HG03520 (cell line): ENCODE results near the gene SAFB.

Source experiments
- ATAC-seq: cut with Tn5 transposase; IDR thresholded peaks from one replicate; pipeline ENCODE4 v1.9.1; 2021; ENCODE audit warnings: mild to moderate bottlenecking, moderate library complexity; ENCODE audit not compliant: unreplicated experiment

Gene SAFB

DNA sequence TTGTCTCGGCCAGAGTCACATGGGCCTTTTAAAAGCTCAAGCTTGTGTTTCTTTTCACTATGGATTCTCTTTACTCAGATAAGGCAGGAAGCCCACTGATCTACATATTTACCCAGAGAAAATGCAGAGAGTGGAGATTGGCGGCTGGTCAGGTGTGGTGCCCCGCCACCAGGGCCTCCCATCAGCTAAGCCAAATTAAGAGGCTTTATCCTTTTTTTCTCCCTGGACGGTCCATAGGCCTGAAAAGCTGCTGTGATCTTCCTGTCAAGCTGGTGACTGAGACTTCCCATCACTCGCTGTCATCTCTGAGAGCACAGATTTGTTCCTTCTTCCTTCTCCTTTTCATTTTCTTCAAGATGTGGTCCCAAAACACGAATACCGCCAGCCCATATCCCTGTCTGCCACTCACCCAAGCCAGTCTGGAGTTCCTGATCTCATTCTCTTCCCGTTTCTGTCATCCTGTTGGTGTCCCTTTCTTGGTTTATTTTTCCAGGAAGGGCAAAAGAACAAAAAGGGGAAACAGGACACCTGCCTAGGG, 1.9 kb downstream of the SAFB start:
- no peak for ATAC-seq

DNA sequence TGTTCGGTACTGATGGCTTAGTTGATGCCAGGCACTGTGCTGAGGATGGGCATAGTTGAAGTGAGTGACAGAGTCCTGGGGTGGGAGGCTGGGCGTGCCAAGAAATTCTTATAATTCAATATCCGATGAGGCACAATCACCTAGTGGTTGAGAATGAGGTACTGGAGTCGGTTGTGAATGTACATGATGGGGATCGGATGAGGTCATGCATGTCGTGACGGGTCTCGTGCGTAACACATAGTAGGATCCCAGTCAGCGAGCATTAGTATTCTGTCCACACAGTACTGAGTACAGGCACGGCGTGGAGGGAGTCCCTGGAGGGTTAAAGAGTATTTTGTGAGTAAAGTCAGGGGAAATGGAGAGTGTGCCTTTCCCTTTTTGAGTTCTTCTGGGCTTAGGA, 2.8 kb downstream of the SAFB start:
- ATAC-seq = no peak

DNA sequence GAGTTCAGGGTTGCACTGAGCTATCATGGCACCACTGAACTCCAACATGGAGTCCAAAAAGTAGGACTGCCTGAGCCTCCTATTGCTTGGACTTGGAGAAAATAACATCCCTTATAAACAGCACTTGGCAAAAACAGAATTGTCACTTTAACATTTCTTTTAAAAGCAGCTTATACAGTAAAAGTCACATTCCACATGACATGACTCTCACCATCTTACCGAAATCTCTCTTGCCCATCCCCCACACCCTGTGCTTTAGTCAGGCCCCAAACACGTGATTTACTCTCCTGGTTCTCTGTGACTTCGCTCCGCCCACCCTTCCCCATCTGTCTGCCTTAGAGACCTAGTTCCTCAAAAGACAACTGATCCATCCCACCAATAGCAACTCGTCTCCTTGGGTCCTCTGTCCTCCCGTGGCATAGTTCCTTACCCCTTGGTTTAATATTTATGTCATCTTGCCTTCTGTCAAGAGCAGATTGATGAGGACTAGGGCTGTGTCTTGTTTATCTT, 4.6 kb downstream of the SAFB start:
- no peak for ATAC-seq

DNA sequence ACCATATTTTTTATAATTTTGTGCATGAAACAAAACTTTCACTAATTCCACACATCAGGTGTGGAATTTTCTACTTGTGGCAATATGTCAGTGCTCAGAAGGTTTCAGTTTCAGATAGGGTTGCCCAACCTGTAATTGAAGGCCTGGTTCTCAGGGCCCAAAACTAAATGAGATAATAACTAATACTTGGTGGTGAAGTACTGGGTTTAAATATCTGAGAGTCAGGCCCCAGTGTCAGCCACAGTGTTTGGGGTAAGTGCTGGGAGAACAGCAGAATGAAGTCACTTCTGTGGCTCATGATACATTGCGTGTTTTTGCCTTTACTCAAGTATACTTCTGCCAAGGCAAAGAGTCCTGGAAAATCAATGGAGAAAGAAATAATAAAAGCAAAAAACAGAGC, 5.6 kb downstream of the SAFB start:
- ATAC-seq = no peak

DNA sequence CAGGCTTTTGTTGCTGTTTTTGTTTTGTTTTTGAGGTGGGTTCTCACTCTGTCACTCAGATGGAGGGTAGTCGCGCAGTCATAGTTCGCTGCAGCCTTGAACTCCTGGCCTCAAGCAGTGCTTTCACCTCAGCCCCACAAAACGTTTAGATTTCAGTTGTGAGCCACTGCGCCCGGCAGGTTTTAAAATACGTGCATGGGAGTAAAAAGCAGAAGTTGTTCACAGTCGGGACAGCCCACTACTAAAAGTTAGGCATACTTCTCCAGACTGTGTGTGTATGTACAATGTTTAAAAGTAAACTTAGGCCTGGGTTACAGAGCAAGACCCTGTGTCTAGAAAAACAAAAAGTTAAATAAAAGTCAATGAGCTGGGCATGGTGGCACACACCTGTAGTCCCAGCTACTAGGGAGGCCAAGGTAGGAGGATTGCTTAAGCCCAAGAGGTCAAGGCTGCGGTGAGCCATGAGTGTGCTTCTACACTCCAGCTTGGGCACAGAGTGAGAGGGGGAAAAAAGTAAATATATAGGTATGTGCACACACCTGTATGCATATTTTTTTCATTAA, 6.1 kb downstream of the SAFB start:
- no peak for ATAC-seq

DNA sequence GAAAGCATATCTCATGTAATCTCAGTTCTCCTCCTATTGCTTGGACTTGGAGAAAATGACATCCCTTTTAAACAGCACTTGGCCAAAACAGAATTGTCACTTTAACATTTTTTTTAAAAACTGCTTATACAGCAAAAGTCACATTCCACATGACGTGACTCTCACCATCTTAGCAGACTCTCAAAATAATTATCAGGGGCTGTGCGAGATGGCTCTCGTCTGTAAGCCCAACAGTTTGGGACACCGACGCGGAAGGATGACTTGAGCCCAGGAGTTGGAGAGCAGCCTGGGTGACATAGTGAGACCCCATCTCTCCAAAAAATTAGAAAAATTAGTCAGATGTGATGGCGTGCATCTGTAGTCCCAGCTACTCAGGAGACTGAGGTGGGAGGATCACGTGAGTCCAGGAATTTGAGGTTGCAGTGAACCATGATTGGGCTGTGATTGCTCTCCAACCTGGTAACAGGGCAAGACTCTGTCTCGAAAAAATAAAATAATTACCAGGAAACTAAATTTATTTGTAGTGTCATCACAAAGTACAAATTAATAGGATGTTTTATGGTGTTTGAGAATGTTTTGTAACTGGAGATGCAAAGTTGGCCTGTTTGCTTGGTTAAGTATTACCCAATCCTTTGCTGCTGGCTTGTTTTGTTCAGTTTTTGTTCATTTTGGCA, 8.8 kb downstream of the SAFB start:
- ATAC-seq = no peak

DNA sequence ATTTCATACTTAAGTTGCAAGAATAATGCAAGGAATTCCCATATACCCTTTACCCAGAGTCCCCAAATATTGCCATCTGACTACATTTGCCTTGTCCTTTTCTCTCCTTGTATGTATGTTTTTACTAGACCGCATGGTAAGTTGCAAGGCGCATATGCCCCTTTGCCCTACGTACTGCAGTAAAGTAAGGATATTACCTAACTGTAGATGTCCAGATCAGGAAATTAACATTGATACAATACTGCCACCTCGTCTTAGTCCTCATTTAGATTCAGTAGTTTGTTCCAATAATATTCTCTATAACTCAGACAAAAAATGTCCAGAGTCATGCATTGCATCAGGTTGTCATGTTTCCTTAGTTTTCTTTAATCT, 9.3 kb downstream of the SAFB start:
- ATAC-seq = no peak

DNA sequence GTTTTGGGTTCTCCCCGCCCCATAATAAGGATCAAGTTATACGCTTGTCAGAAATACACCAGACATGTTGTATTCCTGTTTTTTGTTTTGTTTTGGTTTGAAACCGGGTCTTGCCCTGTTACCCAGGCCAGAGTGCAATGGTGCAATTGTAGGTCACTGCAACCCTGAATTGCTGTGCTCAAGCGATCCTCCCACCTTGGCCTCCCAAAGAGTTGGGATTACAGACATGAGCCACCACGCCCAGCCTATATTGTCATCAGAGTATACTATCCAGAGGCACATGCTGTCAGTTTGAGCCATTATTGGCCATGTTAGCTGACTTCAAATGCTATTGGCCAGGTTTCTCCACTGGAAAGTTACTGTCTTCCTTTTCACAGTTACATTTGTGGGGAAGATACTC, 9.8 kb downstream of the SAFB start:
- no peak for ATAC-seq

DNA sequence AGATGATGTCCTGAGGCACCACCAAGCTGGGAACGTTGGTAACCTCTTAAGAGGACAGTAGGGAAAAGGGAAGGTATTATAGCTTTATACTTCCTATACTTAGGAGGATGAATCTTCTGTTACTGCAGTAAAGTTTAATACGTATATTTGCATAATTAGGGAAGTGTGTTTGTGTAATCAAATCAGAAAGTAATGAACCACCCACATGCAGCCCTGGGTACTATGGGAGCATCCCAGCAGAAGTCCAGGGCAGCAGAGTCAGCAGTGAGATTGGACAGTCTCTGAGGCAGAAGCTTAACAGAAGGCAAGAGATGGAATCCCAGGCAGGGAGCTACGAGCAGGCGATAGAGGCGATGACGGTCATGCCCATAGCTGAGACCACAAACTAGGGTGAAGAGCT, 12.5 kb downstream of the SAFB start:
- ATAC-seq = no peak

DNA sequence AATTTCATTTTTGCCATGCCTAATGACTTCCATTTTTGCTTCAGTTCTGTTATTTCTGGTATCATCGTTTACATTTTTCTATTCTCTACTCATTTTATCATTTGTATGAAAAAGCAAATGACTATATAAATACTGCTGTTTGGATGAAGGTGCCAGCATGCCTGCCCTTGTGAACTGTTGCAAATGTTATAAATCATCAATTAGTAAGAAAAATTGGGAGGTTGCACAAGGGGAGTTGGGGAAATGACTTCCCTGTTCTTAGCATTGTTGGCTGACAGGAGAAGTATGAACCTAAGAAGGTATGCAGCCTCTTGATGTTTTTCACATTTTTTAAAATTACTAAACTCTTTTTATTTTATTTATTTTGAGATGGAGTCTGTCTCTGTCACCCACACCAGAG, 15.1 kb downstream of the SAFB start:
- ATAC-seq = no peak

DNA sequence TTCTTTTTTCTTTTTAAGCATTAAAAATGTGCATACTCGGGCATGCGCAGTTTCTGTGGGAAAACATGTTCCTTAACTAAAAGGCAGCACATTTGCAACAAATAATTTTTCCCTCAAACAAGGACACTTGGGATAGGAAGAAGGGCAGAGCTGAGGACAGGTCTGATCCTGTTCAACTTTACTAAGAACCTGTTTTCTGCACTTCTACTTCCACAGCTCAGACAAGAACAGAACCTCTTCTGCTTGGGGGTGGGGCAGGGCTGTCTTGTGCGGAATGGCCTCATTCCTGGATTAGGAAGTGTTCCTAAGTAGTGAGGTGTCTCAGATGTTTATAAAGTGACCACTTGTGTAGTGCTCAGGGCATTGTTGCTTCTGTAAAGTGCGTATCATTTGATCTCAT, 18.3 kb downstream of the SAFB start:
- ATAC-seq = no peak

DNA sequence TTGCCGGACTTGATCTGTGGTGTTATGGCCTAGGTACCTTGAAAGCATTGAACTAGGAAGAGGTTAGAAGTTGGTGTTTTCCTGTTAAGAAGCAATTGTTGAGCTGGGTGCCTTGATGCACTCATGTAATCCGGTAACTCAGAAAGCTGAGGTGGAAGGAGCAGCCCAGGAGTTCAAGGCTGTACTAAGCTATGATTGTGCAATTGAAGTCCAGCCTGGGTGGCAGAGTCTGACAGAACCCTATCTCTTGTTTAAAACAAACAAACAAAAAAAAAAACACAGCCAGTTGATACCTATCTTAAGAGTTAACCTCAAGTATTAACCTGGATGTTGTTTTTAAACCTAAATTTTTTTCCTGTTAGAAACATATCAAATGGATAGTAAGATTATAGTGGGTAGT, 19.3 kb downstream of the SAFB start:
- ATAC-seq = no peak

DNA sequence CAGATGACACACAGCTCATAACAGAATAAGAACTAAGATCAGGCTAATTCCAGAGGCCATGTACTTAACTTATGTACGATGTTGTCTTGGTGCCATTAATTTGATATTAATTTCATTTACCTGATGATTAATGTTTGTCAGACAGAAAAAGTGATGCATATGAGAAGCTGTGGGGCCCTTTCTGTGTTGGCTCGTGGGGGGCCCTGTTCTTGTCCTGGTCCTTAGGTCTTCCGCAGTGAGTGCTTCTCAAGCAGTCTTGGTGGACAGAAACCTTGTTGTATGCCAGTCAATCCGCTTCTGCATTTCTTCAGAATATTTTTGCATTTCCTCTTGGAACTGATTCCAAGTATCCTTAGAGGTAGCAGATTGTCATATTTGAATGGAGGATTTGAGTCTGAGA, 20.2 kb downstream of the SAFB start:
- no peak for ATAC-seq

DNA sequence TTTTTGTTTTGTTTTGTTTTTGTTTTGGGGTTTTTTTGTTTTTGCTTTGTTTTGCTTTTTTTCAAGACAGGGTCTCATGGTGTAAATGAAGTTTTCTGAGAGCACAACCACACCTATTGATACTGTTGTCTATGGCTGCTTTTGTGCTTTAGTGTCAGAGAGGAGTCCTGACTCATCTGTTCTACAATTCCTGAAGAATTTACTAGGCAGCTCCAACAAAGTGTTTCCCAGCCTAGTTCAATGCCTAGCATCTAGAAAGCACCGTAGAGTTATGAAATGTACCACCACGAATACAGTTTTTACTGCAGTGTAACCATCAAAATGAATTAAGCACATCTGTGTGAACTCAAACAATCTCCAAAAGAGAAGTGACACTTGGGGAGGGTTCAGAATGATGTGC, 21.2 kb downstream of the SAFB start:
- ATAC-seq = no peak

DNA sequence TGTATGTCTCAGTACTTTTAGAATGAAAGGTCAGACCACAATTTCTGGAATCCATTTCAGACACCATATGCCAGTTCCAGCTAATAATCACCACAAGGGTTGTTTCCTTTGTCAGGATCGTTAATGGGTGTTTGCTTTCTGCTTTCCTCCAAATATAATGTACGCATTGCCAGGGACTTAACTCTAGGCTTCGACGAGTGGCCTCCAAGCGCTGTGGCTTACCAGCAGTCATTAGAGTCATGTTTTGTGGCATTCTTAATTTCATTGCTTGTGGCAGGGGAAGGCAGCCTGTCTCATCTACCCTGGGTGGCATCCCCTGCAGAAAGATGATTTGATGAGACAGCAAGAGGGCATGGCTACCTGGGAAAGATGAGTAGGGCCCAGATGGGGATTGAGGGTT, 22.5 kb downstream of the SAFB start:
- no peak for ATAC-seq

DNA sequence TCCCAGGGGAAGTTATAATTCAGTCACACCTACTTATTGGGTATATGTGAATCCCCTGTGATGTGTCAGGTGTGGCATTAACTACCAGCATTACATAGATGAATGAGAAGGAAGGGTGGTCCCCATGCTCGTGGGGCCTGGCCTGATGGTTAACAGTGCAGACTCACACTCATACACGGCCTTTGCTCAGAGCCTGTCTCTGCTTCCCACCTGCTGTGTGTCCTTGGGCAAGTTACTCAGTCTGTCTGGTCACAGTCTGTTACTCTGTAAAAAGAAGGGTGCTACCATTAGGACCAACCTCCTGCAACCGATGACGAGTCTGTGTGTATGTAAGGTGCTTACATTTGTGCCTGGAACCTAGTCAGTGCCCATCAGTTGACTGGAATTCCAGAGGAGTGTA, 23.8 kb downstream of the SAFB start:
- no peak for ATAC-seq

DNA sequence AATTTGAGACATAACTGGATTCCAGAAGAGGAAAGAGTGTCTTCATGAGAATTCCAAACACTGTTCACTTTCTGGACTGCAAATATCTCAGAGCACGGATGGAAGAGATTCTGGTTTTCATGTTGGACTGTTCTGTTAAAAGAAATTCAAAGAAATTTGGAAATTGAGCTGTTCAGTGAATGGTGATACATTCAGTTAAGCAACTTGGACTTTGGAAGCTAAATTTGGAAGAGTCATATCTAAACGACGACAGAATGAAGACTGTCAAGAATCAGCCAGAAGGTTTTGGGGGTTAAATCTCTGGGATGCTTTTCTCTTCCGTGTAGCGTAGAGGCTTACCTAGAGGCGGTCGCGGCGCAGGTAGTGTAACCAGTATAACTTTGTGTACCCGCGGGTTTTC, 25.6 kb downstream of the SAFB start:
- ATAC-seq = no peak

DNA sequence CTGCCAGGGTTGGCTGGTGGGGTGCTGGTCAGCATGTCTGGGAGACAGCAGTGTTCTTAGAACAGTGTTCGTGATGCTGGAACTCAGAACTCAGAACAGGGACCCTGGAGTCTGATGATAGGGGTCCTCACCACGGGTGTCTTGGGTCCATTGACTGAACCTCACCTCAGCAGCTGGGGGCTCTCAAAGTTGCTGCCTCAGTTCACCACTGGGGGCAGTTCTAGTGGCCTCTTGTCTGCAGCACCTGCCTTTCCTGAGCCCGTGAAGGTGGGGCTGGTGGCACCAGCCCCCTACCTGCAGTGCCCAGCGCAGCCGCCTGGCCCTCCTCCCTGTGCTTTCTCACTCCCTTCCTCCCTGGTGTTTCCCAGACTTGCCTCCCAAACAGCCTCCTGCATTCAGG, 28.5 kb downstream of the SAFB start:
- ATAC-seq = no peak

DNA sequence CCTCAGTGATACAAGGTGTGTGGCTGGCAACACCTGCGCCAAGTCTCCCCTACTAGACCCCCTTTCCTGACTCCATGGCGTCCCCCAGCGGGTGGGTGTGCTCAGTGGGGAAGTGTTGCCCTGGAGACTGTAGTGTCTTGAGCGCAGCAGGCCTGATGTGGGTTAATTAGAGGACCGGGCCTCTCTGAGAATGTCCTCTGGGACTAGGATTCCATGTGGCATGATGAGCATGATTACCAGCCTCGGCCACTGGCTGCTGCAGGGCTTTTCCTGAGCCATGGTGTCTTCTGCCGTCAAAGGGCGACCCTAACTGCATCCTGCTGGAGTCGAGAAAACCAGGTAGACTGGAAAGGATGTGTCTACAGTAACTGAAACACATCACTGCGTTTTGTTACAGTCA, 29.4 kb downstream of the SAFB start:
- no peak for ATAC-seq

DNA sequence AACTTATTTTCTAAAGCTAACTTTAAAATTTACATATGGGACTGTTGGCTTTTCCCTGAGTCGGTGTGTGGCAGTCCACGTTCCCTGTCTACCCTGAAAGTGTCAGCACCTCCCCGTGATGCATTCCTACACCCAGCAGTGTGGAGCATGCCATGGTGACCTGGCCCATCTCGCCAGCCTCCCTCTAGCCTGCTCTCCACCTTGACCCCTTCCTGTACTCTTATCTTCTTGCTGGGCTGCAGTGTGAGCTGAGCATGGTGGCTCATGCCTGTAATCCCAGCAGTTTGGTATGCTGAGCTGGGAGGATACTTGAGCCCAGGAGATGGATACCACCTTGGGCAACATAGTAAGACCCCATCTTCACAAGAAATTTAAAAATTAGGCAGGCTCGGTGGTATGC, 32.0 kb downstream of the SAFB start:
- ATAC-seq = no peak

DNA sequence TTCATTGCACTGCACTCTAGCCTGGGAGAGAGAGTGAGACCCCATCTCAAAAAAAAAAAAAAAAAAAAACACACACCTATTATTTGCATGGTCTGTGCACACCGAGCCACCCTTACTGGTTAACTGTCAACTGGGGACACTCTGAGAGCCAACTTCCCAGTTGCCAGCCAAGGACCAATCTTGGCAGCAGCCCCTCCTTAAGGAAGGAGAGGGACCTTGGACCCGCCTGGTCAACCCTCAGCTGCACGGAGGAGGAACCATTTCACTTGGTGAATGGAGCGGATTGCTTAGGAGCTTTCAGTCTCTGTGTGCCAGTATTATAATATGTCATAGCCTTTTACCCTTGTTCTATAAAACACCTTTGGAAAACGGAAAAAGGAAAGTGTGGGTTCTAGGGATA, 32.5 kb downstream of the SAFB start:
- ATAC-seq = no peak

DNA sequence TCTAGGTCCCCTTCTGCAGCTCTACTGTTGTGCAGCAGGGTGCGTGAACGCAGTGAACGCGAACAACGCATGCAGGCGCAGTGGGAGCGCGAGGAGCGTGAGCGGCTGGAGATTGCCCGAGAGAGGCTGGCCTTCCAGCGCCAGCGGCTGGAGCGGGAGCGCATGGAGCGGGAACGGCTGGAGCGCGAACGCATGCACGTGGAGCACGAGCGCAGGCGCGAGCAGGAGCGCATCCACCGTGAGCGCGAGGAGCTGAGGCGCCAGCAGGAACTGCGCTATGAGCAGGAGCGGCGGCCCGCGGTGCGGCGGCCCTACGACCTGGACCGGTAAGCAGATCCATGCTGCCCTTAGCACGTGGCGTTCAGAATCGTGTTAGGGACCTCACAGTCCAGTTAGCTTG, 38.6 kb downstream of the SAFB start:
- no peak for ATAC-seq

DNA sequence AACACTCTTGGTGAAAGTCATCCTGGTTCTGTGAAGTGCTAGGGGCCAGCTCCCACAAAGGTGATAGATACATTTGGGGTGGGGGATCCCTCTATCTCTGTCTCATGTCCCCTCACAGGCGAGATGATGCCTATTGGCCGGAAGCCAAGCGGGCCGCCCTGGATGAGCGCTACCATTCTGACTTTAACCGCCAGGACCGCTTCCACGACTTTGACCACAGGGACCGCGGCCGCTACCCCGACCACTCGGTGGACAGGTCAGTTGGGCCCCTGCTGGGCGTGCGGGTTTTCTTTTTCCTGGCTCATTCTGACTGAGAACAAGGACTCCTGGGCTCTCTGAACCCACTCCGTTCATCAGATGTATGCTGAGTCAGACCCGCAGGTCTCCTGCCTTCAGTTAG, 41.0 kb downstream of the SAFB start:
- no peak for ATAC-seq
